Measurements from ENCODE around the gene KIF5C. TPM values are rescaled to one million over a fixed set of nuclear protein-coding genes. Genes with fewer than 3 reads are reported as not detected.
A peak's percentile ranks its signal among the peaks of the same experiment; 100 is the strongest.

KIF5C gene
- total RNA-seq, 1 donor from 2014 or later = 0.08 TPM

- no peak for ATAC-seq
Observed at GRCh38 chr2:148888003-148888501, 13.0 kb downstream of the KIF5C start.

GRCh38 chr2:148888986-148889385 lies 14.0 kb downstream of the KIF5C start:
- no peak for ATAC-seq

- ATAC-seq = no peak
Observed at GRCh38 chr2:148893906-148894305, 18.9 kb downstream of the KIF5C start.

- no peak for ATAC-seq
Observed at GRCh38 chr2:148896136-148896535, 21.1 kb downstream of the KIF5C start.

- ATAC-seq = no peak
Observed at GRCh38 chr2:148899638-148900318, 24.8 kb downstream of the KIF5C start.

- no peak for ATAC-seq
Observed at GRCh38 chr2:148900350-148900837, 25.4 kb downstream of the KIF5C start.

GRCh38 chr2:148901142-148901541 lies 26.1 kb downstream of the KIF5C start:
- no peak for ATAC-seq

GRCh38 chr2:148902798-148903197 lies 27.8 kb downstream of the KIF5C start:
- ATAC-seq = no peak

GRCh38 chr2:148903294-148903693 lies 28.3 kb downstream of the KIF5C start:
- no peak for ATAC-seq

- no peak for ATAC-seq
Observed at GRCh38 chr2:148903979-148904378, 29.0 kb downstream of the KIF5C start.

- no peak for ATAC-seq
Observed at GRCh38 chr2:148906124-148906523, 31.1 kb downstream of the KIF5C start.

GRCh38 chr2:148907085-148907785 lies 32.2 kb downstream of the KIF5C start:
- ATAC-seq = no peak

- no peak for ATAC-seq
Observed at GRCh38 chr2:148909114-148909513, 34.1 kb downstream of the KIF5C start.

GRCh38 chr2:148913061-148913460 lies 38.0 kb downstream of the KIF5C start:
- ATAC-seq = no peak

- no peak for ATAC-seq
Observed at GRCh38 chr2:148913492-148913891, 38.5 kb downstream of the KIF5C start.

- peak; percentile 20 for ATAC-seq
Observed at GRCh38 chr2:148914463-148914862, 39.4 kb downstream of the KIF5C start.

- no peak for ATAC-seq
Observed at GRCh38 chr2:148917431-148917830, 42.4 kb downstream of the KIF5C start.

GRCh38 chr2:148918554-148918953 lies 43.5 kb downstream of the KIF5C start:
- no peak for ATAC-seq

GRCh38 chr2:148920559-148920958 lies 45.5 kb downstream of the KIF5C start:
- no peak for ATAC-seq

GRCh38 chr2:148922062-148922461 lies 47.0 kb downstream of the KIF5C start:
- ATAC-seq = no peak

GRCh38 chr2:148922776-148923475 lies 47.9 kb downstream of the KIF5C start:
- ATAC-seq = no peak

- ATAC-seq = no peak
Observed at GRCh38 chr2:148924514-148925178, 49.6 kb downstream of the KIF5C start.

Data from esophagus mucosa (tissue), 1 donor.